Measurements from ENCODE around the gene CTDP1. TPM values are rescaled to one million over a fixed set of nuclear protein-coding genes. Genes with fewer than 3 reads are reported as not detected.

The CTDP1 gene
- total RNA-seq, 2 experiments from 2014 or later, result 69.0 to 79.6 TPM

GRCh38 chr18:79697976-79698375, 18.4 kb downstream of the CTDP1 start:
- H3K4me3 ChIP-seq (ENCODE audit: low read length), result no peak overlapping the region
- peaks cover 85% of the 10 kb centered on the region for H3K36me3 Mint-ChIP-seq (ENCODE audit: low read depth)
- H3K4me3 Mint-ChIP-seq, result no peak overlapping the region
- no peak for TF ChIP-seq CTCF (IDR thresholded peaks at IDR 0.05)
- ChIA-PET POLR2A (no interaction called here), CTCF (no interaction called here)
- ATAC-seq (ENCODE audit: poor library complexity) (no peak), DNase-seq (no peak)
- H3K27ac ChIP-seq (ENCODE audit: low read depth in 1 of 2, low read length in 2 of 2), result no peak overlapping the region
- H3K9me3 Mint-ChIP-seq, result no peaks in the 10 kb centered on the region
- H3K27me3 ChIP-seq (ENCODE audit: control insufficient read depth in 1 of 2, insufficient read depth in 2 of 2, low read length in 2 of 2), result no peaks in the 10 kb centered on the region
- H3K9me3 ChIP-seq (ENCODE audit: control insufficient read depth in 1 of 2, insufficient read depth in 1 of 2, low read length in 2 of 2), result no peaks in the 10 kb centered on the region
- intact Hi-C loops (cut with DNase I, micrococcal nuclease), result no loop called here
- H3K27me3 Mint-ChIP-seq, result no peaks in the 10 kb centered on the region
- H3K4me1 ChIP-seq (ENCODE audit: insufficient read depth, low read length), result peaks cover under 1% of the 10 kb centered on the region
- peaks cover 76% of the 10 kb centered on the region for H3K36me3 ChIP-seq (ENCODE audit: insufficient read depth, low read length)
- no peak overlapping the region for H3K27ac Mint-ChIP-seq
- H3K4me1 Mint-ChIP-seq (ENCODE audit: low read depth), result peaks cover 4% of the 10 kb centered on the region

- Mint-ChIP-seq H3K4me1 (ENCODE audit: low read depth) (no peaks in the 10 kb centered on the region), H3K9me3 (no peaks in the 10 kb centered on the region), H3K27me3 (no peaks in the 10 kb centered on the region), H3K36me3 (ENCODE audit: low read depth) (peaks cover 87% of the 10 kb centered on the region), H3K27ac (no peak overlapping the region), H3K4me3 (no peak overlapping the region)
- ATAC-seq (ENCODE audit: poor library complexity), result no peak
- no peak for TF ChIP-seq CTCF (IDR thresholded peaks at IDR 0.05)
- Histone ChIP-seq H3K27me3 (ENCODE audit: control insufficient read depth in 1 of 2, insufficient read depth in 2 of 2, low read length in 2 of 2) (no peaks in the 10 kb centered on the region), H3K36me3 (ENCODE audit: insufficient read depth, low read length) (peaks cover 79% of the 10 kb centered on the region), H3K27ac (ENCODE audit: low read depth in 1 of 2, low read length in 2 of 2) (no peak overlapping the region), H3K4me1 (ENCODE audit: insufficient read depth, low read length) (no peaks in the 10 kb centered on the region), H3K4me3 (ENCODE audit: low read length) (no peak overlapping the region), H3K9me3 (ENCODE audit: control insufficient read depth in 1 of 2, insufficient read depth in 1 of 2, low read length in 2 of 2) (no peaks in the 10 kb centered on the region)
- CTCF ChIA-PET, result no interaction called here
- intact Hi-C loops (cut with DNase I, micrococcal nuclease), result no loop called here
- POLR2A ChIA-PET, result no interaction called here
- DNase-seq, result no peak
Observed at GRCh38 chr18:79698668-79699335, 19.2 kb downstream of the CTDP1 start.

- Mint-ChIP-seq H3K4me3 (no peak overlapping the region), H3K9me3 (no peaks in the 10 kb centered on the region), H3K27ac (no peak overlapping the region), H3K4me1 (ENCODE audit: low read depth) (no peaks in the 10 kb centered on the region), H3K27me3 (no peaks in the 10 kb centered on the region), H3K36me3 (ENCODE audit: low read depth) (peaks cover 92% of the 10 kb centered on the region)
- ChIA-PET POLR2A (no interaction called here), CTCF (no interaction called here)
- no peaks in the 10 kb centered on the region for H3K4me1 ChIP-seq (ENCODE audit: insufficient read depth, low read length)
- no peaks in the 10 kb centered on the region for H3K9me3 ChIP-seq (ENCODE audit: control insufficient read depth in 1 of 2, insufficient read depth in 1 of 2, low read length in 2 of 2)
- no peak for ATAC-seq (ENCODE audit: poor library complexity)
- H3K27ac ChIP-seq (ENCODE audit: low read depth in 1 of 2, low read length in 2 of 2), result no peak overlapping the region
- intact Hi-C loops (cut with DNase I, micrococcal nuclease), result no loop called here
- TF ChIP-seq CTCF (IDR thresholded peaks at IDR 0.05), result no peak
- peaks cover 87% of the 10 kb centered on the region for H3K36me3 ChIP-seq (ENCODE audit: insufficient read depth, low read length)
- H3K4me3 ChIP-seq (ENCODE audit: low read length), result no peak overlapping the region
- no peaks in the 10 kb centered on the region for H3K27me3 ChIP-seq (ENCODE audit: control insufficient read depth in 1 of 2, insufficient read depth in 2 of 2, low read length in 2 of 2)
- no peak for DNase-seq
Observed at GRCh38 chr18:79699653-79700052, 20.1 kb downstream of the CTDP1 start.
